ENCODE data around the gene TMEM187.

GRCh38 chrX:153926552-153926857 is 46.0 kb upstream of the TMEM187 start:
- TF ChIP-seq CTCF (conservative IDR thresholded peaks at IDR 0.05): no peak
- TF ChIP-seq ZFX (IDR thresholded peaks at IDR 0.05): no peak
